ENCODE data around the gene DNHD1.

Gene DNHD1

DNA sequence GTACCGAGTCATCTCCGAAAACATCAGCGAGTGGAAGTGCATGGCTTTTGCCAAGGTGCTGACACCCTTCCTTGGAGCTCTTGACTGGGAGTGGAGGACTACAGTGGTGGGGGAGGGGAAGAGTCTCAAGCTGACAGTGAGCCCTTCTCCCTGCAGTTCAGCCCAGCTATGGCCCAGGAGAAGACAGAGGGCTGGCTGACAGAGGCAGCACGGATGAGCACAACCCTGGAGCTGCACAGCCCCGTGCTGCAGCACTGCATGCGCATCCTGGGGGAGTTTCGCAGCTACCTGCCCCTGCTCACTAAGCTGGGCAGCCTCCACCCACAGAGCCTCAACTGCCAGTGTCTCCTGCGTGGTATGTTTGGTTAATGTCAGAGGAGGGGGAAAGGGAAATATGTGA lies 41.4 kb downstream of the DNHD1 start:
- DNase-seq: no peak

- DNase-seq: no peak
These were observed 41.9 kb downstream of the DNHD1 start for GRCh38 chr11:6538945-6539344.

- DNase-seq: no peak
These were observed 42.7 kb downstream of the DNHD1 start for GRCh38 chr11:6539748-6540268.

- no peak for DNase-seq
These were observed 44.3 kb downstream of the DNHD1 start for GRCh38 chr11:6541356-6541755.

- DNase-seq: no peak
These were observed 45.6 kb downstream of the DNHD1 start for GRCh38 chr11:6542727-6543126.

DNA sequence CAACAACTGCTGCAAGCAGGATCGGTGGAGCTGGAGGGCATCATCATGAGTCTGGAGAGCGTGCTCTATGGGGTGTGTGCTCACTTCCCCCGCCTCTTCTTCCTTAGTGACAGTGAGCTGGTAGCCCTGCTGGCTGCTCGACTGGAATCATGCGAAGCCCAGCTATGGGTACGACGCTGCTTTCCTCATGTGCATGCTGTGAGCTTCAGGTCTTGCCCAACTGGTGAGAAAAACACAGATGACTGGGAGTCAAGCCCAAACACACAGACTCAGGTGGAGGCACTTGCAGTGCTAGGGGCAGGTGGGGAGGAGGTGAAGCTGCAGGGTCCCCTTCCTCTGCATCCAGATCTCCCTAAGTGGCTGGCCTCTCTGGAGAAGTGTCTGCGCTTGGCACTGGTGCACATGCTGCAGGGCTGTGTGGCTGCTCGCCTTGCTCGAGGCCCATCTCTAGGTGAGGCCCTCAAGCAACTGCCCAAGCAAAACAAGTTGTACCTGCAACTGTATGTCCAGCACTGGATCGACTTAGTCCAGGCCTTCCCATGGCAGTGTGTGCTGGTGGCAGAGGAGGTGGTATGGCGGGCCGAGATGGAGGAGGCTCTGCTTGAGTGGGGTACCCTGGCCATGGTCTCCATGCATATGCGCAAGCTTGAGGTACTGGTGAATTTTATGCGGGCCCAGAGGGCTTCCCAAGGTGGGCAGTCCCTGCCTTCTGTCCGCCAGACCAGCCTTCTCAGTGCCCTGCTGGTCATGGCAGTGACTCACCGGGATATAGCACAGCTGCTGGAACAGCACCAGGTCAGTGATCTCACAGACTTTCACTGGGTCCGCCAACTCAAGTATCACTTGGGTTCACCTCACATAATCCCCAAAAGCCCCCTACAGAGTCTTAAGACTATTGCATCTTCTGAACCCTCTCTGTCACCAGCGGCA lies 48.1 kb downstream of the DNHD1 start:
- no peak for DNase-seq

DNA sequence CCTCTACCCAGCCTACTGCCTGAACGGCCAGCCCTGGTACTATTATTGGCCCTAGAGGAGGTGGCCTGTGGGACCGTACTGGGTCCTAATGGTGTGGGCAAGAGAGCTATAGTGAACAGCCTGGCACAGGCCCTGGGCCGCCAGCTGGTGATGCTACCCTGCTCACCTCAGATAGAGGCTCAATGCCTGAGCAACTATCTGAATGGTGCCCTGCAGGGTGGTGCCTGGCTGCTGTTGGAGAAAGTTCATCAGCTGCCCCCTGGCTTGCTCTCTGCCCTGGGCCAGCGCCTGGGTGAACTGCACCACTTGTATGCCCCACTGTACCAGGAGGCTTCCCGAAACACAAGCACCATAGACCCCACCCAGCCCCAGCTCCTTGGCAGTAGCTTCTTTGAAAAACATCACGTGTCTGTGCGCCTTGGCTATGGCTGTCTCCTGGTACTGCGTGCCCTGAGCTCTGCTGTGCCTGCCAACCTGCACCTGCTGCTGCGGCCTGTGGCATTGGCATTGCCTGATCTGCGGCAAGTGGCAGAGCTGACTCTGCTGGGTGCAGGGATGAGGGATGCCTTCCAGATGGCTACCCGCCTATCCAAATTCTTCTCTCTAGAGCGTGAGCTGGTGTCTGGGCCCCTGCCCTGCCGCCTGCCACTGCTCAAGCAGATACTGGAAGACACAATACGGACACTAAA lies 49.0 kb downstream of the DNHD1 start:
- DNase-seq: no peak

DNA sequence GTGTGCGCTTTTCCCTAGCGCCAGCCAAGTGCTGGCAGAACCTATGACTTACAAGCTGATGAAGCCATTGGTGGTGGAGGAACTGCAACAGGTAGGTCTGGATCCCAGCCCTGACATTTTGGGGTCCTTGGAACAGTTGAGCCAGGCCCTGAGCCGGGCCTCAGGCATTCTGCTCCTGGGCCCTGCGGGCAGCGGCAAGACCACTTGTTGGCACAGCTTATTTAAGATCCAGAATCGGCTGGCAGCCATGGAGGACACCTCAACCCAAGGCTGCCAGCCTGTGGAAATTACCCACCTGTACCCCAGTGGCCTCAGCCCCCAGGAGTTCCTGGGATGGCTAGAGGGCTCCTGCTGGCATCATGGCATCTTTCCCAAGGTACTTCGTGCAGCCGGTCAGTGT lies 49.7 kb downstream of the DNHD1 start:
- no peak for DNase-seq

GRCh38 chr11:6547177-6547576 lies 50.1 kb downstream of the DNHD1 start:
- DNase-seq: no peak

DNA sequence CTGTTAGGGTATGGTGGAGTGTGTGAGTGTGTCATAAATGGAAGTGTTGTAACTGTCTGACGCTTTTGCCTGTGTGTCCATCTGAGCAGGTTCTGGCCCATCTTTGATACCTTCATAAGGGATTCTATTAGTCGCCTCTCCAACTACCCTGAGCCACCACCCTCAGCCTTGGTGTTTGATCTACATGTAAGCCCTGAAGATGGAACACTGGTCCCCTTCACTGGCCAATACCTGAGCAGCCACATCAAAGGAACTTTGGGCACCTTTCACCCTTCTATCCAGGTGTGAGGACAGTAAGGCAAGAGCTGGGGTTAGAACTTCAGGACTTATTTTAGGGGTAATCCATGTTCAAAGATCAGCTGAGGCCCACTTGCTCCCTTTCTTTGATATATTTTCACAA lies 51.0 kb downstream of the DNHD1 start:
- DNase-seq: no peak

- no peak for DNase-seq
These were observed 51.6 kb downstream of the DNHD1 start for GRCh38 chr11:6548641-6549040.

DNA sequence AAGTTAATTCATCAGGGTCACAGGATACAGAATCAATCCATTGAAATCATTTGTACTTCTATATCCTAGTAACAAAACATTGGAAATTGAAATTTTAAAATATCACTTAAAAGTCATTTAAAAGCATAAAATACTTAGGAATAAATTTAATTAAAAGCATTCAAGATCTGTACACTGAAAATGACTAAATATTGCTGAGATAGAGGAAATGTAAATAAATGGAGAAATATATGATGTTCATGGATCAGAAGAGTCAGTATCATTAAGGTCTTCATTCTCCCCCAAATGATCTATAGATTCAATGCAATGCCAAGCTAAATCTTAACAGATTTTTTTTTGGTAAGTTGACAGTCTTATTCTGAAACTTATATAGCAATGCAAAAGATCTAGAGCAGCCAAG lies 56.6 kb downstream of the DNHD1 start:
- no peak for DNase-seq

GRCh38 chr11:6554828-6555706 lies 58.0 kb downstream of the DNHD1 start:
- no peak for DNase-seq

DNA sequence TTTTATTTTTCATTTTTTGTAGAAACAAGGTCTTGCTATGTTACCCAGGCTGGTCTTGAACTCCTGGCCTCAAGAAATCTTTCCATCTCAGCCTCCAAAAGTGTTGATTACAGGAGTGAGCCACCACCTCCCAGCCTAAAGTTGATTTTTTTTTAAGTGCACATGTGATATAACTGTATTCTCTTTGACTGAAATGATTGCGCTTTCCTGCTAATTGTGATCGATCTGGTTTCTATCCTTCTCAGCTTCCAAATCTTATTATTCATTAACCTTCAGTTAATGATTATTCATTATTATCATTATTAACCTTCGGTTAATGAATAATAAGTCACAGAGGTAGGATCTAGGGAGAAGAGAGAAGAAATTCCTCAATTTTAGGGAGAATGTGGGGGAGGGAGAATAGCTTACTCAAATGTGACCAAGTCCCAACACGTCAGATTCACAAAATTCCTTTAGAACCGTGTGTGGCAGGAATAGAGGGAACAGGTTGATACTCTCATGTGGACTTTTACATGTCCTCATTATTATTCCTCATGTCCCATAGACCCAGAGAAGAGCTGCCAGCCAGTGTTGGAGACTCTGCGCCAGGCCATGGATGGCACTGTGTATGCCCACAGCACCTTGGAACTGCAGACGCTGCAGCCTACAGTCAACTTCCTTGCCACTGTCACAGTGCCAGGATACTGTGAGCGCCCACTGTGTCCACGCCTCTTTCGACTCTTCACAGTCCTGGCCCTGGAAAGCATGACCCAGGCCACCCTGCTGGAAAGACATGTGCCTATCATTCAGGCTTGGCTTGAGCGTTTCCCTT lies 59.3 kb downstream of the DNHD1 start:
- DNase-seq: no peak

DNA sequence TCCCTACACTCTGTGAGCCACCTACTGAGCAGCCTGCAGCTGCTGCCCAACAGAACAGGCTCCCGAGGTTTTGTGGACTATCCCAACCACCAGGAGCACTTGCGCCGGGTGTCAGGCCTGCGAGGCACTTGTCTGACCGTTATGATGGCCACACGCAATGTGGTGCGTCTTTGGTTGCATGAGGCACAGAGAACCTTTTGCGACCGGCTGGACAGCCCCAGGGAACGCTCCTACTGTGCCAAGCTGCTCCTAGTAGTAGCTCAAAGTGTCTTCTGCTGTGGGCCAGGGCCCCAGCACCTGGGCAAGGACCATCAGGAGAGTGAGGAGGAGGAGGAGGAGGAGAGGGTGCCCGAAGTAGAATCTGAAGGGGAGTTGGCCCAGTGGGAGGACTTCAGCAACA lies 60.0 kb downstream of the DNHD1 start:
- DNase-seq: no peak

DNA sequence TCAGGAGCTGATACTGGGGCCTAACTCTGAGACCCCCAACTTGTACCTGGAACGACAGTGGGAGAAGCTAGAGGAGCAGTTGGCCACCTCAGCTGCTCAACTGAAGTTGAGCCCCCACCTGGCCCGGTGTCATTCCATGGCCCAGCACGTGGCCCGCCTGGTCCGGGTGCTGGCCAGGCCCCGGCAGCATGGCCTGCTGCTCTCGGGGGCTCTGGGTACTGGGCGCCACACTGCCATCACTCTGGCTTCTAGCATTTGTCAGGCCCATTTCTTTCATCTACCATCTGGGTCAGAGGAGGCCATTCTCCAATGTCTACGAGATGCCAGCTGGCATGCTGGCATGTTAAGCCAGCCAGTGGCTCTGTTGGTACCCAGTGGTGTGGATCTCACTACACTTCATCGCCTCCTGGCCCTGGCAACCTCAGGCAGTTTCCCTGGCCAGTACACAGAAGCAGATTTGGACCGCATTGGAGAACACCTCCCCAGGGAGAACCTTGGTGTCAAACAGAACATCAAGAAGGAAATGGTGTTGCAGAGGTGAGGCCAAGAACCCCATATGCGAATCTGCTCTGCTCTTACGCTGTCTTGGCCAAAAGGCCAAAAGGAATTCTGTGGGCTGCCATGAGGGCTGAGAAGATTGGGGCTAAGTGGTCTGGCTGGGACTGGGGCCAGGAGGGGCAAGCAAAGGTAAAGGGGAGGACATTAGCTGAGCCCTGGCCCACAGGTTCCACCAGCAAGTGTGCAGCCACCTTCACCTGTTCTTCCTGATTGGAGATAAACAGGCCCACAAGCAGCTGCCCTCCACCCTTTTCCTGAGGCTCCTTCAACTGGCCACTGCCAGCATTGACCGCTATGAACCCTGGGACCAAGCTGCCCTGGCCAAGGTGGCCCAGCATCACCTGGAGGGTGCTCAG lies 60.9 kb downstream of the DNHD1 start:
- no peak for DNase-seq

DNA sequence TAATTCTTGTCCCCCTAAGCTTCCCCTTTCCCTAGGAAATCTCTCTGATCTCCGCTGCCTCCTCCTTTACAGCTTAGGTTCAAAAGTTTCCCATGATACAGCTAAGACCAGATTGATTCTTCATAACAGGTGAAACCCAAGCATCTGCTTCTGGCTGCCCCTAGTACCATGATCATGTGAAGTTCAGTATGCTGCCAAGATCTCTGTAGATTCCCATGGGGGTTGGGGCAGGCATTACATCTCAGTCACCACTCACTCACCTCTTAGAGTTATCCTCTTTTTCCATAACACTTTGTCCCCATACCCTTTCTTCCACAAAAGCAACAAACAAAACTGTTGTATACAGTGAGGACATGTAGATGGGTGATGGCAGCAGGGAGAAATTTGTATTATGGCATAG lies 62.3 kb downstream of the DNHD1 start:
- DNase-seq: no peak

GRCh38 chr11:6561288-6561687 lies 64.2 kb downstream of the DNHD1 start:
- DNase-seq: no peak

- DNase-seq: no peak
These were observed 66.1 kb downstream of the DNHD1 start for GRCh38 chr11:6563121-6563619.

DNA sequence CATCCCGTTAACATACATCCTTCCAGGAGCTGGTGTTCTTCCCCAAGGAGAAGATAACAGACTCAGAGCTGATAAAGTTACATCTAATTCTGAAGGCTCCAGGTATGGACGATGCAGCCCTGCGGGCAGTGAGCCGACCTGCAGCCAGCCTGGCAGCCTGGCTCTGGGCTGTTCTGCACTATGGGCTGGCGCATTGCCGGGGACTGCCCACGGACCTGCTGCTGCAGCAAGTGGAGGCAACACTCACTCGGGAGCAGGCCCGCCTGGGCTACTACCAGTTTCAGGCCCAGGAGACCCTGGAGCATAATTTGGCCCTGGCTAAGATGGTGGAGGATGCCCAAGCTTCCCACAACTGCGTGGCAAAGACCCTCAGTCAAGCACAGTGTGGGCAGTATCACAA lies 66.6 kb downstream of the DNHD1 start:
- DNase-seq: no peak

DNA sequence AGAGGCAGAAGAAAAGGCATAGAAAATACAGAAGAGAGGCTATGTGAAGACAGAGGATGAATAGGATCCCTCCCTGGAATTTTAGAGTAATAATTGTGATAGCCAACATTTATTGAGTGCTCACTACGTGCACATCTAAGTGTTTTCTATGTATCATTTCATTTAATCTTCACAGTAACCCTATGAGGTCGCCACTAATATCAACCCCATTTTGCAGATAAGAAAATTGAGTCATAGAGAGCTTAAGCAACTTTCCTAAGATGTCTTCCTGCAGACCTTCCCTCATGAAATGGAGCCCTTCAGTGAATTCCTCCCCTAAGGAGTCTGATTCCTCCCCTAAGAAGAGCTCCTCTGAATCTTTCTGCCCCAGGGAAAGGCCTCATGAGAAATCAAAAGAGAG lies 68.2 kb downstream of the DNHD1 start:
- no peak for DNase-seq

All from T-helper 9 cell (primary cell).